GM12891 (cell line): ENCODE measurements around the gene NPW.

Experiments
- PAX5 ChIP-seq: IDR thresholded peaks from 2 replicates; pipeline ENCODE4 v1.6.1; 2011; ENCODE audit warnings: low read length, moderate library complexity, mild to moderate bottlenecking; ENCODE audit not compliant: insufficient read depth, severe bottlenecking
- POLR2A ChIP-seq: IDR thresholded peaks from 2 replicates; pipeline ENCODE4 v1.6.1; 2011; ENCODE audit warnings: low read depth, low read length, control low read depth
- POLR2AphosphoS5 ChIP-seq: IDR thresholded peaks from 2 replicates; pipeline ENCODE4 v1.6.1; 2011; ENCODE audit warnings: low read depth, low read length, control low read depth
- SPI1 ChIP-seq: IDR thresholded peaks from 2 replicates; pipeline ENCODE4 v1.6.1; 2011; ENCODE audit warnings: low read depth, low read length, control low read depth

GRCh38 chr16:2013527-2013926 is 6.1 kb upstream of the NPW start:
- no peak for TF ChIP-seq POLR2A
- no peak for TF ChIP-seq POLR2AphosphoS5
- no peak for TF ChIP-seq SPI1
- no peak for TF ChIP-seq PAX5
